H1 (cell line): Measurements from ENCODE around the gene TRIM45. TPM values are rescaled to one million over a fixed set of nuclear protein-coding genes. Genes with fewer than 3 reads are reported as not detected.

Experiments
- CTCF ChIA-PET: fragments of 300-600 bp; sonication (Branson Sonifier 250); formaldehyde crosslinking; loops from one replicate; lab custom pipeline; 2021; ENCODE audit not compliant: partially characterized antibody; lab: Charles Lee
- POLR2A ChIA-PET: fragments of 300-600 bp; sonication (Branson Sonifier 250); formaldehyde crosslinking; loops from one replicate; lab custom pipeline; 2021; ENCODE audit warnings: inconsistent platforms; ENCODE audit not compliant: partially characterized antibody; lab: Charles Lee
- DNase-seq, 2 experiments: peaks; one replicate each; pipeline versions ENCODE4 v3.0.0 to v3.0.0-alpha.2; 2010 to 2022; ENCODE audit warnings: low spot score in 2 of 2, low read depth in 1 of 2, mixed read lengths in 1 of 2
- FAIRE-seq: peaks from 2 replicates; lab custom pipeline; 2011; peaks lifted over from hg19 to GRCh38; lab: Jason Lieb, UNC
- H2AFZ ChIP-seq: 2 replicates; pipeline ENCODE4 v1.8.1; 2012; ENCODE audit warnings: low read length, inconsistent platforms
- H2AK5ac ChIP-seq: 2 replicates; pipeline ENCODE4 v1.6.1; 2013; ENCODE audit warnings: low read depth, low read length
- H2BK120ac ChIP-seq: replicated peaks from 2 replicates; pipeline ENCODE3; 2013; ENCODE audit warnings: low read depth, low read length, inconsistent platforms
- H2BK12ac ChIP-seq: 2 replicates; pipeline ENCODE4 v1.6.1; 2013; ENCODE audit warnings: low read depth, low read length
- H2BK15ac ChIP-seq: 2 replicates; pipeline ENCODE4 v1.6.1; 2013; ENCODE audit warnings: low read length
- H2BK20ac ChIP-seq: 2 replicates; pipeline ENCODE4 v1.6.1; 2013; ENCODE audit warnings: low read length
- H2BK5ac ChIP-seq: 2 replicates; pipeline ENCODE4 v1.6.1; 2013; ENCODE audit warnings: low read depth, low read length
- H3K14ac ChIP-seq: 2 replicates; pipeline ENCODE4 v1.6.1; 2013; ENCODE audit warnings: inconsistent platforms; ENCODE audit not compliant: insufficient read length
- H3K18ac ChIP-seq: 2 replicates; pipeline ENCODE4 v1.6.1; 2013; ENCODE audit warnings: low read length; ENCODE audit errors: extremely low read depth
- H3K23ac ChIP-seq: 2 replicates; pipeline ENCODE4 v1.6.1; 2013; ENCODE audit warnings: inconsistent platforms; ENCODE audit not compliant: insufficient read length
- H3K23me2 ChIP-seq: 2 replicates; pipeline ENCODE4 v1.6.1; 2013; ENCODE audit warnings: low read depth, low read length
- H3K27ac ChIP-seq: 2 replicates; pipeline ENCODE4 v1.6.1; 2011; ENCODE audit warnings: low read depth, low read length, inconsistent platforms
- H3K27me3 ChIP-seq, 4 experiments: replicated peaks in 1 of 4; 1 replicate in 1 of 4; 2 replicates in 3 of 4; pipeline versions ENCODE4 v1.6.1 to v1.8.1; 2011 to 2013; ENCODE audit warnings: low read length in 3 of 4, mild to moderate bottlenecking in 3 of 4, inconsistent platforms in 2 of 4, mixed read lengths in 2 of 4, moderate library complexity in 1 of 4; ENCODE audit not compliant: control insufficient read depth in 3 of 4, insufficient read depth in 3 of 4; ENCODE audit errors: extremely low read depth in 1 of 4
- H3K36me3 ChIP-seq, 4 experiments: 2 replicates each; pipeline versions ENCODE4 v1.6.1 to v1.8.1; 2011 to 2013; ENCODE audit warnings: mild to moderate bottlenecking in 4 of 4, low read length in 3 of 4, moderate library complexity in 2 of 4, control low read depth in 1 of 4, inconsistent platforms in 1 of 4; ENCODE audit not compliant: insufficient read depth in 4 of 4, control insufficient read depth in 2 of 4
- H3K4ac ChIP-seq: replicated peaks from 2 replicates; pipeline ENCODE3; 2013; ENCODE audit warnings: low read length, low read depth, mixed read lengths, inconsistent platforms; ENCODE audit not compliant: insufficient read length
- H3K4me1 ChIP-seq, 4 experiments: replicated peaks in 1 of 4; 1 replicate in 1 of 4; 2 replicates in 3 of 4; pipeline versions ENCODE4 v1.6.1 to v1.8.1; 2011 to 2013; ENCODE audit warnings: low read length in 3 of 4, inconsistent platforms in 2 of 4, mixed read lengths in 1 of 4; ENCODE audit not compliant: insufficient read depth in 4 of 4, control insufficient read depth in 3 of 4
- H3K4me2 ChIP-seq, 2 experiments: 2 replicates each; pipeline versions ENCODE4 v1.6.1 to v1.8.1; 2011 to 2013; ENCODE audit warnings: low read depth in 2 of 2, low read length in 2 of 2, control low read depth in 1 of 2, inconsistent platforms in 1 of 2, mild to moderate bottlenecking in 1 of 2; ENCODE audit not compliant: insufficient read depth in 1 of 2
- H3K4me3 ChIP-seq, 4 experiments: fragments of 200-600, 300-600 bp in 1 of 4; sonication (generic), shearing (Covaris generic), sonication (Bioruptor Twin) in 1 of 4; 2 replicates each; pipeline versions ENCODE4 v1.5.1 to v1.8.1; 2011 to 2016; ENCODE audit warnings: low read length in 4 of 4, low read depth in 3 of 4, control low read depth in 2 of 4, inconsistent platforms in 2 of 4, mild to moderate bottlenecking in 2 of 4, mixed read lengths in 1 of 4, moderate library complexity in 1 of 4; ENCODE audit not compliant: insufficient read depth in 2 of 4; ENCODE audit errors: extremely low read depth in 1 of 4
- H3K56ac ChIP-seq: replicated peaks from 2 replicates; pipeline ENCODE3; 2013; ENCODE audit warnings: low read depth, mild to moderate bottlenecking, mixed read lengths, low read length, inconsistent platforms; ENCODE audit not compliant: insufficient read length
- H3K79me1 ChIP-seq: 2 replicates; pipeline ENCODE4 v1.6.1; 2013; ENCODE audit warnings: low read depth, low read length, control low read depth
- H3K79me2 ChIP-seq, 2 experiments: 2 replicates each; pipeline versions ENCODE4 v1.6.1 to v1.8.1; 2012 to 2013; ENCODE audit warnings: low read length in 2 of 2, mild to moderate bottlenecking in 2 of 2, inconsistent platforms in 1 of 2; ENCODE audit not compliant: insufficient read depth in 2 of 2, control insufficient read depth in 1 of 2
- H3K9ac ChIP-seq, 4 experiments: replicated peaks in 1 of 4; 1 replicate in 1 of 4; 2 replicates in 3 of 4; pipeline versions ENCODE4 v1.6.1 to v1.8.1; 2011 to 2013; ENCODE audit warnings: low read depth in 3 of 4, low read length in 3 of 4, control low read depth in 2 of 4, mild to moderate bottlenecking in 2 of 4, moderate library complexity in 2 of 4, inconsistent platforms in 1 of 4; ENCODE audit errors: extremely low read depth in 1 of 4
- H3K9me3 ChIP-seq, 2 experiments: 2 replicates each; pipeline versions ENCODE4 v1.6.1 to v1.8.1; 2012 to 2013; ENCODE audit warnings: mild to moderate bottlenecking in 2 of 2, moderate library complexity in 2 of 2, control low read depth in 1 of 2, inconsistent platforms in 1 of 2, low read depth in 1 of 2, low read length in 1 of 2, mixed read lengths in 1 of 2; ENCODE audit not compliant: insufficient read depth in 2 of 2
- H4K20me1 ChIP-seq, 2 experiments: replicated peaks in 1 of 2; 2 replicates each; pipeline versions ENCODE3 to v1.8.1; 2011 to 2013; ENCODE audit warnings: inconsistent platforms in 2 of 2, low read length in 2 of 2, mild to moderate bottlenecking in 1 of 2; ENCODE audit not compliant: insufficient read depth in 2 of 2, control insufficient read depth in 1 of 2
- H4K5ac ChIP-seq: 2 replicates; pipeline ENCODE4 v1.6.1; 2013; ENCODE audit warnings: low read length, low read depth, mixed read lengths, inconsistent platforms; ENCODE audit not compliant: insufficient read length
- H4K8ac ChIP-seq: 2 replicates; pipeline ENCODE4 v1.8.0; 2013; ENCODE audit warnings: mild to moderate bottlenecking, moderate library complexity, low read length, inconsistent platforms; ENCODE audit not compliant: insufficient read depth; ENCODE audit errors: extremely low read depth
- H4K91ac ChIP-seq: replicated peaks from 2 replicates; pipeline ENCODE3; 2013; ENCODE audit warnings: low read length, mixed read lengths, inconsistent platforms; ENCODE audit not compliant: insufficient read length
- CBX5 ChIP-seq: fragments of 300-800, 300-1000 bp; sonication (generic); IDR thresholded peaks from 2 replicates; pipeline ENCODE4 v1.7.1; 2016; ENCODE audit warnings: antibody characterized with exemption, low read length, low read depth
- WGBS, 2 experiments: shearing (Covaris generic) in 1 of 2; methylation state at CpG; one replicate each; pipeline versions ENCODE4 v1.1.6 to v1.1.7; 2013 to 2015; ENCODE audit warnings: low lambda C conversion rate in 2 of 2, mixed read lengths in 2 of 2, inconsistent platforms in 1 of 2, low coverage in 1 of 2, missing lambda C conversion rate in 1 of 2; ENCODE audit not compliant: insufficient replicate concordance in 2 of 2, insufficient coverage in 1 of 2, insufficient read length in 1 of 2; ENCODE audit errors: extremely low coverage in 1 of 2, missing lambda C conversion rate in 1 of 2; 5-methylcytosine and 5-hydroxymethylcytosine counted together
- polyA plus RNA-seq, 7 experiments: library from polyadenylated mRNA; depleted of rRNA in 3 of 7; stranded (reverse) in 5 of 7; unstranded in 2 of 7; fragments of >200 nt in 5 of 7; fragments of 200-250 nt in 2 of 7; gene quantifications; 1 replicate in 5 of 7; 2 replicates in 1 of 7; 4 replicates in 1 of 7; pipeline versions ENCODE4 v1.2.1 to v1.2.3, GENCODE V29; 2011 to 2013; ENCODE audit warnings: missing spikeins in 2 of 7, mixed read lengths in 2 of 7
- total RNA-seq: library from RNA; stranded (reverse); fragmentation: NEBNext Ultra II Directional; extraction: Animal tissue kit (Norgen Biotek cat#: 25700); gene quantifications from 2 replicates; pipeline ENCODE4 v1.2.1, GENCODE V29; 2021

The TRIM45 gene
- total and polyA plus RNA-seq, 2 of the 8 experiments (the other 6 are each of a cell fraction or from before 2014, with no cell fraction given), result 13.7 to 16.7 TPM

GRCh38 chr1:117077267-117077666 is 44.3 kb downstream of the TRIM45 start:
- no peak overlapping the region for H4K91ac ChIP-seq
- no peak overlapping the region for H2BK20ac ChIP-seq
- POLR2A ChIA-PET, result no interaction called here
- CTCF ChIA-PET, result interaction anchor here (0.8 to 1.4 kb wide), 5 partner anchors 9 to 209 kb away, joined by 3 to 7 read pairs (median 3); no protein-coding TSS in a partner anchor
- no peak overlapping the region for H3K4me2 ChIP-seq
- no peak overlapping the region for H3K14ac ChIP-seq
- H3K23ac ChIP-seq, result no peak overlapping the region
- H3K36me3 ChIP-seq, result peaks cover 37 to 82% (median 72%) of the 10 kb centered on the region in 4 experiments
- H4K8ac ChIP-seq, result no peak overlapping the region
- H3K79me2 ChIP-seq, result no peaks in the 10 kb centered on the region
- FAIRE-seq (no peak), DNase-seq (no peak)
- no peak overlapping the region for H3K56ac ChIP-seq
- H3K4me1 ChIP-seq, result no peaks in the 10 kb centered on the region
- H3K27me3 ChIP-seq, result no peaks in the 10 kb centered on the region
- no peak overlapping the region for H2BK15ac ChIP-seq
- H4K5ac ChIP-seq, result no peak overlapping the region
- no peaks in the 10 kb centered on the region for H3K23me2 ChIP-seq
- no peaks in the 10 kb centered on the region for H3K9me3 ChIP-seq
- no peak overlapping the region for H2BK5ac ChIP-seq
- H3K79me1 ChIP-seq, result no peaks in the 10 kb centered on the region
- H3K9ac ChIP-seq, result no peak overlapping the region
- no peak overlapping the region for H3K18ac ChIP-seq
- H2AFZ ChIP-seq, result no peak overlapping the region
- no peak overlapping the region for H3K4me3 ChIP-seq
- no peak for TF ChIP-seq CBX5
- no peak overlapping the region for H3K4ac ChIP-seq
- 76% methylated on average over 3 of the region's 3 CpGs; no CpG with 5 or more reads in 1 of the 2 experiments for WGBS, 2 experiments
- H4K20me1 ChIP-seq, result peaks cover 3 to 4% of the 10 kb centered on the region in 2 experiments
- H2AK5ac ChIP-seq, result no peak overlapping the region
- no peak overlapping the region for H2BK12ac ChIP-seq
- no peak overlapping the region for H3K27ac ChIP-seq
- no peak overlapping the region for H2BK120ac ChIP-seq
